ENCODE measurements around the gene ARHGAP10.

ARHGAP10 gene

DNA sequence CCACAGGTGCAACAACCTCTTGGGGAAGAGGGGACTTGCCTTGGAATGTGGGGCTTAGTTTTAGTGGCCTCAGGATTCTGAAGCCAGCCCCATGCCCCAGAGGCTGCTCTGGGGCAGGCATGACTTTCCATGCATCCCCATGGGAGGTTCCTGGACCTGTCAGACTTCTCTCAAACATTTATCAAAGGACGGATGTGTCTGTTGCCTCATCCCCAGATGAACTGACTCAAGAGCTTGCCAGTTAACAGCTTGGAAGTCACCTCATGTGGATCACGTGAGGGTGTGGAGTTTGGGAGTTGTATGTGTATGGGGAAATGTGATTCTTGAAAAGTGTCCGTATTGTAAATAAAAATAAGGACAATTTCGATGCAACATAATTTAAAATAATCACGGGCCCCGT lies 341.5 kb downstream of the ARHGAP10 start:
- no peak for DNase-seq
- Histone ChIP-seq H3K36me3 (peaks cover 7% of the 10 kb centered on the region; the same call in 1 of the 2 replicates), H3K9me3 (no peaks in the 10 kb centered on the region; the same call in 1 of the 2 replicates), H3K4me3 (ENCODE audit: low read depth, low read length) (no peak overlapping the region), H3K27me3 (no peaks in the 10 kb centered on the region), H3K4me1 (peaks cover 8% of the 10 kb centered on the region)
- TF ChIP-seq, protein P1, sequence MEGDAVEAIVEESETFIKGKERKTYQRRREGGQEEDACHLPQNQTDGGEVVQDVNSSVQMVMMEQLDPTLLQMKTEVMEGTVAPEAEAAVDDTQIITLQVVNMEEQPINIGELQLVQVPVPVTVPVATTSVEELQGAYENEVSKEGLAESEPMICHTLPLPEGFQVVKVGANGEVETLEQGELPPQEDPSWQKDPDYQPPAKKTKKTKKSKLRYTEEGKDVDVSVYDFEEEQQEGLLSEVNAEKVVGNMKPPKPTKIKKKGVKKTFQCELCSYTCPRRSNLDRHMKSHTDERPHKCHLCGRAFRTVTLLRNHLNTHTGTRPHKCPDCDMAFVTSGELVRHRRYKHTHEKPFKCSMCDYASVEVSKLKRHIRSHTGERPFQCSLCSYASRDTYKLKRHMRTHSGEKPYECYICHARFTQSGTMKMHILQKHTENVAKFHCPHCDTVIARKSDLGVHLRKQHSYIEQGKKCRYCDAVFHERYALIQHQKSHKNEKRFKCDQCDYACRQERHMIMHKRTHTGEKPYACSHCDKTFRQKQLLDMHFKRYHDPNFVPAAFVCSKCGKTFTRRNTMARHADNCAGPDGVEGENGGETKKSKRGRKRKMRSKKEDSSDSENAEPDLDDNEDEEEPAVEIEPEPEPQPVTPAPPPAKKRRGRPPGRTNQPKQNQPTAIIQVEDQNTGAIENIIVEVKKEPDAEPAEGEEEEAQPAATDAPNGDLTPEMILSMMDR (IDR thresholded peaks at IDR 0.05; ENCODE audit: low read depth, low read length): no peak

DNA sequence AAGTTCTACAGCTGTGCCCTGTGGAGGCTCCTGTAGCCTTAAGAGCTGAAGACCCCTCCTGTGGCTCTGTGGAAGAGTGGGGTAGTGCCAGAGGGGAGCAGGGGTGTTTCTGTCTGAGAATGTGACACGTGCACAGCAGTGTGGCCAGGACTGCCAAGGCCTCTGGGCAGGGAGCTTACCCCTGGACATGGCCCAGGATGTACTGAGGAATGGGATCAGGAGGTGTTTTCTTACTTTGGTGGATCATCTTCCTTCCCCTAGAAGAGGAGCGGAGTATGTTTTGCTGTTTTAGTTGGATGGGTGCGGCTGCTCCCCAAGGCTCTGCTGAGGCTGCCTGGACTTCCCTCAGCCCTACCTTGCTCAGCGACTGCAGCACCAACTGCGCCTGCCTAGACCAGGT lies 342.6 kb downstream of the ARHGAP10 start:
- TF ChIP-seq, protein P1 (IDR thresholded peaks at IDR 0.05; ENCODE audit: low read depth, low read length): no peak
- Histone ChIP-seq H3K4me3 (ENCODE audit: low read depth, low read length) (no peak overlapping the region), H3K36me3 (peaks cover 7% of the 10 kb centered on the region; the same call in 1 of the 2 replicates), H3K9me3 (no peaks in the 10 kb centered on the region; the same call in 1 of the 2 replicates), H3K27me3 (no peaks in the 10 kb centered on the region), H3K4me1 (peaks cover 5% of the 10 kb centered on the region)
- DNase-seq: no peak

DNA sequence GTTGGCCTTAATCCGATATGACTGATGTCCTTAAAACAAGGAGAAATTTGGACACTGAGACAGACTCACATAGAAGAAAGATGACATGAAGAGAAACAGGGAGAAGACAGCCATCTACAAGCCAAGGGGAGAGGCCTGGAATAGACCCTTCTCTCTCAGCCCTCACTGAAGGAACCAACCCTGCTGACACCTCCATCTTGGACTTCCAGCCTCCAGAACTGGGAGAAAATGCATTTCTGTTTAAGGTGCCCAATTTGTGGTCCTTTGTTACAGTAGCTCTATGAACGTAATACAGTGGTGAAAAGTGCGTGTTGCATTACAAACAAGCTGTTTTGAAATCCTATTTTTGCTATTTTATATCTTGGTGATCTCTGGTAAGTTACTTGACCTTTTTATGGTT lies 343.6 kb downstream of the ARHGAP10 start:
- DNase-seq: no peak
- Histone ChIP-seq H3K27me3 (no peaks in the 10 kb centered on the region), H3K4me1 (peaks cover 5% of the 10 kb centered on the region), H3K9me3 (no peaks in the 10 kb centered on the region; the same call in 1 of the 2 replicates), H3K4me3 (ENCODE audit: low read depth, low read length) (no peak overlapping the region), H3K36me3 (peaks cover 7% of the 10 kb centered on the region; the same call in 1 of the 2 replicates)
- TF ChIP-seq, protein P1 (IDR thresholded peaks at IDR 0.05; ENCODE audit: low read depth, low read length): no peak

DNA sequence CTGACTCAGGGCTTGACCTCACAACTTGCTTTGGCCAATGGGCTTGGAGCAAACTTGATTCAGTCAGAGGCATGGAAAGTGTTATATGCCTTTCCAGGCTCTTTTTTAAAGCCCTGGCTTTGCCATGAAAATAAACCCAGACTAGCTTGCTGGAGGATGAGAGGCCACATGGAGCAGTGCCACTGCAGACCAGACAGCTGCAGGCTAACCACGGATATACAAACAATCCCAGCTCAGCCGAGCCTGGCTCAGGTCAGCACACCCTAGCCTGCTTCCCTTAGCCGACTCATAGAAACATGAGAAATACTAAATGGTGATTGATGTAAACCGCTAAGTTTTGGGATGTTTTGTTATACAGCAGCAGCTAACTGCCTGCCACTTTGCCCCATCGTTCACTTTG lies 345.1 kb downstream of the ARHGAP10 start:
- Histone ChIP-seq H3K27me3 (no peaks in the 10 kb centered on the region), H3K36me3 (peaks cover 7% of the 10 kb centered on the region; the same call in 1 of the 2 replicates), H3K9me3 (no peaks in the 10 kb centered on the region; the same call in 1 of the 2 replicates), H3K4me1 (peaks cover 5% of the 10 kb centered on the region), H3K4me3 (ENCODE audit: low read depth, low read length) (no peak overlapping the region)
- TF ChIP-seq, protein P1 (IDR thresholded peaks at IDR 0.05; ENCODE audit: low read depth, low read length): no peak
- DNase-seq: no peak

DNA sequence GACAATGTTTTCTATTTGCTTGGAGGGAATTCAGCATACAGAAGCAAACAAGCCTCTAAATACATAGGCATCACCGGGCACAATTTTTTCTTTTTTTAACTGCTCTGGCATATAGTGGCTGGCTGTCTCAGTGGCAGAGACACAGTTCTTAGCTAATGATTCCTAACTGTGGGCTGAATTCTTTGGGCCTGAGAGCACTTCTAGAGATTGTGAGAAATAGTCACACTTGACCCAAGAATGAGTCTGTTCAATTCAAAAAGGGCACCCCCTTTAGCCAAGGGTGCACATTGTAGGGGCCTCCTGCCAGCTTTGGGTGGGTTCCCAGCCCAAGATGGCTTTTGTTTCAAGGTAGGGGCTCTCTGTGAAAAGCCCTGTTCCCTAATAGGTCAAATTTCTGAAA lies 345.7 kb downstream of the ARHGAP10 start:
- H3K4me3 ChIP-seq (ENCODE audit: low read depth, low read length): no peak overlapping the region
- H3K9me3 ChIP-seq: no peaks in the 10 kb centered on the region; the same call in 1 of the 2 replicates
- peaks cover 7% of the 10 kb centered on the region; the same call in 1 of the 2 replicates for H3K36me3 ChIP-seq
- peaks cover 5% of the 10 kb centered on the region for H3K4me1 ChIP-seq
- TF ChIP-seq, protein P1 (IDR thresholded peaks at IDR 0.05; ENCODE audit: low read depth, low read length): no peak
- H3K27me3 ChIP-seq: no peaks in the 10 kb centered on the region
- DNase-seq: no peak

DNA sequence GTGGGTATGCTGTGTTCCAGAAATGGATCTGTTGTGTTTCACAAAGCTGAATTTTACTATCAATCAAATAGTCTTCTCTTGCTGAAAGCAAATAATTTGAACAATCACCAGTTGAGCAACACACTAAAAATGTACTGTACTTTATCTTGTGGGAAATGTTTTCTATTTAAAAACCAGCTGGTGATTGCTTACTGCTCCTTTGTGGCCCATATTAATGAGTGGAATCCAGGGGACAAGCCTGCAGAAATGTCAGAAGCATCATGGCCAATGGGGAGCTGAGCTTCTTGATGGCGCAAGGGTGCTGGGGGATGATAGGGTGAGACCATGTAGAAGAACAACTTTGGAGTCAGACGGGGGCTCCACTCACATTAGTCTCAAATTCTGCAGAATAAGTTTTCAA lies 346.2 kb downstream of the ARHGAP10 start:
- Histone ChIP-seq H3K4me3 (ENCODE audit: low read depth, low read length) (no peak overlapping the region), H3K4me1 (peaks cover under 1% of the 10 kb centered on the region; the same call in 1 of the 2 replicates), H3K27me3 (no peaks in the 10 kb centered on the region), H3K36me3 (peaks cover 7% of the 10 kb centered on the region; the same call in 1 of the 2 replicates), H3K9me3 (no peaks in the 10 kb centered on the region; the same call in 1 of the 2 replicates)
- no peak for DNase-seq
- TF ChIP-seq, protein P1 (IDR thresholded peaks at IDR 0.05; ENCODE audit: low read depth, low read length): no peak
